ENCODE results near the gene MRGPRG.

The MRGPRG gene

DNA sequence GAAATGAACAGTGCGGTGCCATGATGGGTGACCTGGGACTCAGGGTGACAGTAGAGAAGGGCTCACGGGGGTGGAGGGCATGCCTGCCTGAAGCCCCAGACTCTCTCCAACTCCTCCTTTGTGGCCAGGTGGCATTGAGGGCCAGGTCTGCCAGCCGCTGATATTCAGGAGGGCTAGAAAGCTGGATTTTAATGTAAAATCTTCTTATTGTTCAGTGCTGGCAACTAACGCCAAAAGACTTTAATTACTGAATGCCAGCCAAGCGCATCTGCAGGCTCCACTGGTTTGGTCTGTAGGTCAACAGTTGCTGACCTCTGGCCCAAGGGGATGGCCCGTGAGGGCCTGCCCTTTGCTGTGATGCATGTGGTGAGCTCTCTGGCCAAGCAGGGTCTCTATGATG is 10.3 kb downstream of the MRGPRG start:
- TF ChIP-seq, protein P1, sequence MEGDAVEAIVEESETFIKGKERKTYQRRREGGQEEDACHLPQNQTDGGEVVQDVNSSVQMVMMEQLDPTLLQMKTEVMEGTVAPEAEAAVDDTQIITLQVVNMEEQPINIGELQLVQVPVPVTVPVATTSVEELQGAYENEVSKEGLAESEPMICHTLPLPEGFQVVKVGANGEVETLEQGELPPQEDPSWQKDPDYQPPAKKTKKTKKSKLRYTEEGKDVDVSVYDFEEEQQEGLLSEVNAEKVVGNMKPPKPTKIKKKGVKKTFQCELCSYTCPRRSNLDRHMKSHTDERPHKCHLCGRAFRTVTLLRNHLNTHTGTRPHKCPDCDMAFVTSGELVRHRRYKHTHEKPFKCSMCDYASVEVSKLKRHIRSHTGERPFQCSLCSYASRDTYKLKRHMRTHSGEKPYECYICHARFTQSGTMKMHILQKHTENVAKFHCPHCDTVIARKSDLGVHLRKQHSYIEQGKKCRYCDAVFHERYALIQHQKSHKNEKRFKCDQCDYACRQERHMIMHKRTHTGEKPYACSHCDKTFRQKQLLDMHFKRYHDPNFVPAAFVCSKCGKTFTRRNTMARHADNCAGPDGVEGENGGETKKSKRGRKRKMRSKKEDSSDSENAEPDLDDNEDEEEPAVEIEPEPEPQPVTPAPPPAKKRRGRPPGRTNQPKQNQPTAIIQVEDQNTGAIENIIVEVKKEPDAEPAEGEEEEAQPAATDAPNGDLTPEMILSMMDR (IDR thresholded peaks at IDR 0.05; ENCODE audit: low read depth, low read length, missing control alignments) = no peak

DNA sequence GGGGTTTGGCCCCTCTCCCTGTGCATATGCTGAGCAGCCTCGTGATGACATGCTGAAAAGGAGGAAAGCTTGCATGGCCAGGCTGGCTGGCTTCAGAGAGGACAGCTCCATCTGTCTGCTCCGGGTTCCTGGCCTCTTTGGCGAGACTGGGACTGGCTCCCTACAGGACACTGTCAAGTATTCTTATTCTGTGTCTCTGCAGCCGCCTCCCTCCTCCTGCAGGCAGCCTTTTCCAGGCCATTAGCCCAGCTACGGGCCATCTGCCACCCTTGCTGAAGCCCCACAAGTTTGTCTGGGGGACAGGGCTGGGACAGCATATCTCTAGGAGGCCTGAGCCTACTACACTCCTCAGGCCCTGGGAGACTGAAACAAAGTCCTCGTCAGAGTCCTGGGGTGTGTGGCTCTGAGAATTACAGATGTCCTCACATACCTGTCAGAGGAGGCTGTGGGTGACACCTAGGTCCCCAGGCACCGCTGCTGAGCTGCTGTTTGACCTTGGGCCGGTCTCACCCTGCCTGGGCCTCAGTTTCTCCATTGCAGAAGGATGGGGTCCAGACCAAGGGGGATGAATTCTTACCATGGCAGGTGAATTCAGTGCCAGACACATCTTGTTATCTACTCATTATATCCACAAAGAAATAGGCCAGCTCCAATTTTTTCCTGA is 11.0 kb downstream of the MRGPRG start:
- H3K4me3 ChIP-seq (ENCODE audit: low read depth, low read length) = no peak overlapping the region
- TF ChIP-seq, protein P1 (IDR thresholded peaks at IDR 0.05; ENCODE audit: low read depth, low read length, missing control alignments) = no peak
- DNase-seq (ENCODE audit: low read depth) = no peak

More for the DNA sequence above, 10.3 kb downstream of the MRGPRG start:
- DNase-seq (ENCODE audit: low read depth) = no peak
- no peak overlapping the region for H3K4me3 ChIP-seq (ENCODE audit: low read depth, low read length)

DNA sequence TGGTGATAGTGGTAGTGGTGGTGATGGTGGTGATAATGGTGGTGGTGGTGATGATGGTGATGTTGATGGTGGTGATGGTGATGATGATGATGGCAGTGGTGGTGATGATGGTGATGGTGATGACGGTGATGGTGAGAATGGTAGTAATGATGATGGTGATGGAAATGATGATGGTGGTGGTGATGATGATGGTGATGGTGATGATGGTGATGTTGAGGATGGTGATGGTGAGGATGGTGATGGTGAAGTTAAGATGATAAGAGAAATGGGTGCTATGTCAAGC is 11.8 kb downstream of the MRGPRG start:
- TF ChIP-seq, protein P1 (IDR thresholded peaks at IDR 0.05; ENCODE audit: low read depth, low read length, missing control alignments) = no peak
- DNase-seq (ENCODE audit: low read depth) = no peak
- no peak overlapping the region for H3K4me3 ChIP-seq (ENCODE audit: low read depth, low read length)

DNA sequence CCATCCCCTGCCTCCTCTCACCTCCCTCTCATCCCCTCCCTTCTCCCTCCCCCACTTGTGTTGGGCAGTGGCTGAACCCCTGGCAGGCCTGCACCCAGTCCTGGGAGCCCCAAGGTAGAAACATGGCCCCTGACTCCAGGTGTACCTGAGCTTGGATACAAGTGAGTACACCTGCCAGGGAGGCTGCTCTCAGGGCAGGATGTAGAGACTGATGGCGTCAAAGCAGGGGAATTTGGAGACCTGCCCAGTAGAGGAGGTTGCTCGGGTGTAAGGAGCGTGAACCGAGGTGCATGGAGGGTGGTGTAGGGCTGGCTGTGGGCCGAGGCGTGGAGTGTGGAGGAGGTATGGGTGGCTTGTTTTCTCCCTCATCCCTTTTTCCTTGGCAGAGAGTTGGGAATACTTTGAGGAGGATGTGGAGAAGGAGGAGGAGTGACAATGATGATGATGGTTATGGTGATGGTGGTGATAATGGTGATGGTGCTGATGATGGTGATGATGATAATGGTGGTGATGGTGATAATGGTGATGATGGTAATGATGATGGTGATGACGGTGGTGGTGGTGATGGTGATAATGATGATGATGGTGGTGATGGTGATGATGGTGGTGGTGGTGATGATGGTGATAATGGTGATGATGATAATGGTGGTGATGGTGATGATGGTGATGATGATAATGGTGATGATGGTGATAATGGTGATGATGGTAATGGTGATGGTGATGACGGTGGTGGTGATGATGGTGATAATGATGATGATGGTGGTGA is 12.3 kb downstream of the MRGPRG start:
- TF ChIP-seq, protein P1 (IDR thresholded peaks at IDR 0.05; ENCODE audit: low read depth, low read length, missing control alignments) = no peak
- H3K4me3 ChIP-seq (ENCODE audit: low read depth, low read length) = no peak overlapping the region
- no peak for DNase-seq (ENCODE audit: low read depth)

DNA sequence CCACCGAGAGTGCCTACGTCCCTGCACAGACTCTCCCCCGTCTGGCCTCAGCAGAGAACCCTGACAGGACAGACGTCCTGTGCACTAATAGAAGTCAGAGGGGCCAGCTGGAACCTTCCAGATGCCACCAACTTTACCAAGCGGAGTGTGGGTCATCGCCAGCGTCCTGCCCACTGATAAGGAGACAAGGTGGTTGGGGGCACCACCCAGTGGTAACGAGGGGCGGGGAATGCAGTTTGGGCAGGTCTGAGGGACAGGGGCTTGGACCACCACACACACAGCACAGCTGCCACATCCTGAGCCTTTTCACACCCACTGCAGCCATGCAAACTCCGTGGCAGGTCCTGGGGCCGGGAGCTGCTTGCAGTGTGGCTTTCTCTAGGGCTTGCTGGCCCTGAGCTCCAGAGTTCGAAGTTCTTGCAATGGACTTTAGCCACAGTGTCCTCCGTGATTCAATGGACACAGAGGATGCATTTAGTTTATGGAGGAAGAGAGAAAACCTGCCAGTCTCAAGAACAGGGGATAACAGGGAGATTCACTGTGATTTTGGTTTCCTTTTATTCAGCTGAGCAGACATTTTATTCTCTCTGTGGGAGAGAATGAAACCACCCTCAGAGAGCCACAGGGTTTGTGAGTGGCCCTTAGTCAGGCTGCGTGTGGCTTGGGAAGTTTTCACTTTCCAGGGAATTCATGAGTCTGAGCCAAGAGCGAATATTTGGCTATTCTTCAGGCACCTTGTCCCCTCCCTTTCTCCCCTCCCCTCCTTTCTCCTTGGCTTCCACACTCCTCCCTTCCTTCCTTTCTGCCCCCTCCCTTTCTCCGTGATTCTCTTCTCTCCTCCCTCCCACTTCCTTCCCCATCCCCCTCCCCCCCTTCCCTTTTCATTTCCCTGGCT is 13.1 kb downstream of the MRGPRG start:
- no peak overlapping the region for H3K4me3 ChIP-seq (ENCODE audit: low read depth, low read length)
- TF ChIP-seq, protein P1 (IDR thresholded peaks at IDR 0.05; ENCODE audit: low read depth, low read length, missing control alignments) = no peak
- no peak for DNase-seq (ENCODE audit: low read depth)

DNA sequence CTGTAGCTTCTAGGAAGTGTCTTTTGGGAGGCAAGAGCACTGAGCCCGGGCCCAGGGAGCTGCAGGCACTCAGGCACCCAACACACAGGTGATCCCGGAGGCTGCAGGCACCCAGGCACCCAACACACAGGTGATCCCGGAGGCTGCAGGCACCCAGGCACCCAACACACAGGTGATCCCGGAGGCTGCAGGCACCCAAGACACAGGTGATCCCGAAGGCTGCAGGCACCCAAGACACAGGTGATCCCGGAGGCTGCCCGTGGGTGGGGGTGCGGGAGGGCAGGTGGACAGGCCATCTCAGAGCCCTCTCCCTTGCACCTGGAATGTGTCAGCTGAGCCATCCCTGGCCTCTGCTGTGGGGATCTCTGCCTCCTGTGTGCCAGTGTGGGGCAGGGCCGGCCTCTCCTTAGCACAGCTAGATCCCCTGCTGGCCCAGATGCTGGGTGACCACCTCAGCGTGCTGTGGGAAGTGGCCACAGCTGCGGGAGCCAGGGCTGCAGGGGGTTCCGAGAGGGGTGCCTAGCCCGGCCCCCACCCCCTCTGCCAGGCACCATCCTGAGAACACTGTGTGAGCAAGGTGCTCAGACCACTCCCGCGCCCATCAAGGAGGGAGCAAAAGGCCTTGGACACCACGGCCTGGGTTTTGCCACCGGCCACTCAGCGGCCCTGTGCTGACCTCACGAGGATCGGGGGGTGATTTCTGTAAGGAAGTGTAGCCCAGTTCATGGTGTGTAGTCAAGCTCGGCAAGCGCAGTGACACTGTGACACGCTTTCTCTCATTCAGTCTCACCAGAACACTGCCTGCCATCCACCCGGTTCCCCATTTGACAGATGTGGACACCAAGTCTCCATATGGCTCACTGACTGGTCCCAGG is 14.2 kb downstream of the MRGPRG start:
- no peak overlapping the region for H3K4me3 ChIP-seq (ENCODE audit: low read depth, low read length)
- TF ChIP-seq, protein P1 (IDR thresholded peaks at IDR 0.05; ENCODE audit: low read depth, low read length, missing control alignments) = no peak
- DNase-seq (ENCODE audit: low read depth) = no peak

Measured in GM12864 (cell line).